Measurements from ENCODE around the gene MIXL1. TPM values are rescaled to one million over a fixed set of nuclear protein-coding genes. Genes with fewer than 3 reads are reported as not detected.
"Not testable (repeated sequence)": the region's sequence is repeated elsewhere in the genome, so short reads cannot be mapped to it uniquely, and the experiment has no call there.

MIXL1 gene
- total RNA-seq: 0.13 TPM in 2 replicates

DNA sequence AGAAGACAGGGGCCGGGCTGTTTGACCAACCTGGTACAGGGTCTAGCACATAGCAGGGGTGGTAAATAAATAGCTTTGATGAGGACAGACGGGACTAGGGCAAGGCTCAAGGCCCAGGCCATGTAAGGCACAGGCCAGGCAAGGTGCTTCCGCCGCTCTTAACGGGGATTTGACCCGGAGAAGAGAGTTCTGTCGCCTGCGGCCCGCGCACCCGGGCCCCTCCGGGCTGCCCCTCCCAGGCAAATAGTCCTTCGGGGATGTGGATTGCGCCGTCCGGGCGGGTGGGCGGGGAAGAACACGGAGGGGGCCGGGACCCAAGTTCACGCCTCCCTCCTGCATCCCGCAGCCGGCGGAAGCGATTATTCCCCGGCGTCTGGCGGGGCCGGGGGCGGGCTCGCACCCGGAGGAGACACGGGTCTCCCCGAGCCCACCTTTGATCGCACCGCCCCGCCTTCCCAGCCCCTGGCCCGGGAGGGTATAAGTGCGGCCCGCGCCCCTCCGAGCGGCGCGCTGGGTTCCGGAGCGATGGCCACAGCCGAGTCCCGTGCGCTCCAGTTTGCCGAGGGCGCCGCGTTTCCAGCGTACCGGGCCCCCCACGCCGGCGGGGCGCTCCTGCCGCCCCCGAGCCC, at the start of gene MIXL1:
Gene MIXL1 (plus strand): TSS at position 508 of the 629 bp plus-strand sequence. CDS start 18 bp downstream, at position 526.
- DNase-seq (ENCODE audit: low read depth in 2 of 2): peak in 1 of 2 donors; percentile 16

DNA sequence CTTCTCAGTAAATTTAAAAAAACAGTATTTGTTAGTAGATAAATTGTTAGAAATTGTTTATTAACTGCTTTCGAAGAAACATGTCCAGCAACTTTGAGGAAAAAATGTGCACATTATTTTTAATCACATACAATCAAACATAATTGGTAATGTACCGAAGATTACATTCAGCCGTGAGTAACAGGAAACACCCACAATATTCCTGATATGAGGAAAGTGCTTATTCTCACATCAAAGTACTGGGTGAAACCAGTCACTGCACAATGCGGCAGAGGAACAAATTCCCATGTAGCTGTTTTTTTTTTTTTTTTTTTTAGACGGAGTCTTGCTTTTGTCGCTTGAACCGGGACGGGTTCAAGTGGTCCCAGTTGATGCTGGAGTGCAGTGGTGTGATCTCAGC, 46.6 kb upstream of the MIXL1 start:
- no peak for DNase-seq (ENCODE audit: low read depth in 2 of 2)

DNA sequence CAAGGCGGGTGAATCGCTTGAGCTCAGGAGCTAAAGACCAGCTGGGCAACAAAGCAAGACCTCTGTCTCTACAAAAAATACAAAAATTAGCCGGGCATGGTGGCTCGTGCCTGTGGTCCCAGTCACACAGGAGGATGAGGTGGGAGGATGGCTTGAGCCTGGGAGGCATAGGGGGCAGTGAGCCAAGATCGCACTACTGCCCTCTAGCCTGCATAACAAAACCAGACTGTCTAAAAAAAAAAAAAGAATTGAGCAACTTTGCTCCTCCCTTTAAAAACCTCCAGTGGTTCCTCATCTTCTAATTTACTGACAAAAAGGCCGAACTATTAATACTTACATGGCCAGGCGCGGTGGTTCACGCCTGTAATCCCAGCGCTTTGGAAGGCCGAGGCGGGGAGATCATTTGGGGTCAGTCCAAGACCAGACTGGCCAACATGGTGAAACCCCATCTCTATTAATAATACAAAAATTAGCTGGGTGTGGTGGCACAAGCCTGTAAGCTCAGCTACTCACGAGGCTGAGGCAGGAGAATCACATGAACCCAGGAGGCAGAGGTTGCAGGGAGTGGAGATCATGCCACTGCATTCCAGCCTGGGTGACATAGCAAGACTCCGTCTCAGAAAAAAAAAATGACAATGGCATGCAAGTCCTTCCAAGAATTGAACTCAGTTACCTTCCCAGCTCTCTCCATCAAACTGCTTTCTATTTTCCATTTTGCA, 41.3 kb upstream of the MIXL1 start:
- DNase-seq (ENCODE audit: low read depth in 2 of 2): peak; percentile 21 to 47

DNA sequence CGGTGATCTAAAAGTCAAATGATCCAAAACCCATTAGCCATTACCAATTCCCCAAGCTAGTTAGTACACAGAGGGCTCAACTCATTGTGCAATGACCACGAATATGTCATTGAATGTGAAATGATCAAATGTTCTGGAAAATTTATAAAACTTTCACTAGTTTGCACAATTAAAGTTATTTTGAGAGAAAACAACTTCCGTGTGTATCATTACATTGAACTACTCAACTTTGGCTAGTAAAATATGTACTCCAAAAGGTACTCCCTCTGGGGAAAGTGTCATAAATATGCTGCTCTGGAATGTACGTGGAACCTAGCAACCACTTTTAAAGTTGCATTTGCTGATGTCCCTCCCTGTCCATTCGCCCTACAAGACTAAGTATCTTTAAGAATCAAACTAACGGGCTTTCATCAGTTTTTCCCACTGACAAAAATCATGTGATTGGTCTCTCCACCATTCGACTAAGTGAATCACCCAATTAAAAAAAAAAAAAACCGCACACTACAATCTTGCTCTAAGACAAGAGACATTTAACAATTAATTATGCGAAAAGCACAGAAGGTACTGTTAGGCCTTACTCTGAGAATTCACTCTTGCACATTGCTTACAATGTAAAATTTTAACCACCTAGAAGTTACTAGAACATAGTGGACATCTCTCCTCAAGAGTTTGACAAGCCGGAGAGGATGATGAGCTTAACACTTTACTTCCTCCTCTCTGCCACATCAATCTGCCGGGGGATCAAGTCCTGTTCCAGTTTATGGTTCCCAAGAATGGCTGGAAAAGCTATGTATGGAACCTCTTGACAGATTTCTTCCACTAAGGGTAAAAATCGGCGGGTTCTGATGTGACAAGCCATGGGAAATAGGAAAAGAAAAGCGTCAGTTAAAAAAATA, 38.1 kb upstream of the MIXL1 start:
- DNase-seq (ENCODE audit: low read depth in 2 of 2): peak in 1 of 2 donors; percentile 29

DNA sequence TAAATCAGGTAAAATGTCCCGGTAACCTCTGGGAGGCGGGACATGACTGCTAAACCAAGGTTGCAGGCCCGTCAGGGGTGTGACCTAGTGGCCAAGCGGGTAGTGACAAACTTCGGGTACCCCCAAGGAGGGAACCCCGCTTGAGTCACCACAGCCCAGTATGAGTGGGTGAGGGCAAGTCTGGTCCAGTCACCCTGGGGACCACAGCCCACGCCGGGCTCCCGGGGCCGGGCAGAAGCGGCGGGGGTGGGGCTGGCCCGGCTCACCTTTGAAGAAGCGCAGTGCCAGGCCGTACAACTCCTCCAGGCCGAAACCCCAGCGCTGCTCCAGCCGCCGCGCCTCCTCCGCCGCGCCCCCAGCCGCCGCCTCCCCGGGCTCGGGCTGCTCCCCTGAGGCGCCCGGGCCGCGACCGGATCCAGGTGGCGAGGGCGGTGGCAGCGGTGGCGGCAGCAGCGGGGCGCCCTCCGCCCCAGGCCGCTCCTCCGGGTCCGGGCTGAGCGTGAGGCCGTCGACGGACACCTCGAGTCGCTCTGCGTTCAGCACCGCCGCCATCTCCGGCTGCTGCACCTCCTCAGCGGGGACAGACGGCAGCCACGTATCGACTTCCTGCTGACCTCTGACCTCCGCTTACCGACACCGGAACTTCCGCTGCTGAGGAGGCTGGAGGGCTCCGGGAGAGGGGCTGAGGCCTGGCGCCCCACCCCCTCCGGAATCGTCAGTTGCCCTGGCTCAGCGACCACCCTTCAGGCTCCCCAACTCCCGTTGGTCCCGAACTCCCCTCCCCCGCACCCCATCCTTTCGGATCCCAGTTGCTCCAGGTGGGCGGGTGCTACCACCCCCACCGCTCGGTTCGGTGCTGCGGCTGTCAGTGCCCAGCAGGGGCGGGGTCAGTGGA, 37.1 kb upstream of the MIXL1 start, which contains the start of gene ACBD3:
Gene ACBD3 (minus strand): TSS at position 618 of the 895 bp plus-strand sequence. CDS start 66 bp downstream, at position 552.
- peak; percentile 71 to 90 for DNase-seq (ENCODE audit: low read depth in 2 of 2)

DNA sequence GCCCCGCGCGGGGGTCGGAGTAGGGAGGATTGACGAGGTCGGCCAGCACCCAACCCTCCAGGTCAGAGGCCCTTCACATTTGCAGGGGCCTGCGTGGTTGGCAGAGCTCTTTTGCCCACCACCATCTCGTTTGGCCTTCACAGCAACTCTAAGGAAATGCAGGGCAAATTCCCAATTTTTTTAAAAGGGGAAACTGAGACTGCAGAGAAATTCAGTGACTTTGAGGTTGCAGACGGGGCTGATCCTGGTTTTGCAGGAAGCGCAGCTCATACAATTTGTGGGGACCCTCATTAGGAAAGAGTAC, 36.5 kb upstream of the MIXL1 start:
- DNase-seq (ENCODE audit: low read depth in 2 of 2): no peak

DNA sequence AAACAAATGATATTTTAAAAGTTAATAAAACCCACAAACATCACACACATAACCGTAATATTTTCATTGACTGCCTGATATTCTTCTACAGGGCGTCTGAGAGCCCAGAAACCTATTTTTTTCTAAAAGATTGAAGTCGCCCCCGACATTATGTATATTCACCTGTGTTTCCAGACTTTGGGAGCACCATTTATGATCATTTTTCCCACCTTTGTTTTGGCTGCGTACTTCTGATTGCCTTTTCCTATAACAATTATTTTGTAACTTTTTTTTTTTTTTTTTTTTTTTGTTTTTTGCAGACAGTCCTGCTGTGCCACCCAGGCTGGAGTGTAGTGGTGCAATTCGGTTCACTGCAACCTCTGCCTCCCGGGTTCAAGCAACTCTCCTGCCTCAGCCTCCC, 36.1 kb upstream of the MIXL1 start:
- DNase-seq (ENCODE audit: low read depth in 2 of 2): no peak

DNA sequence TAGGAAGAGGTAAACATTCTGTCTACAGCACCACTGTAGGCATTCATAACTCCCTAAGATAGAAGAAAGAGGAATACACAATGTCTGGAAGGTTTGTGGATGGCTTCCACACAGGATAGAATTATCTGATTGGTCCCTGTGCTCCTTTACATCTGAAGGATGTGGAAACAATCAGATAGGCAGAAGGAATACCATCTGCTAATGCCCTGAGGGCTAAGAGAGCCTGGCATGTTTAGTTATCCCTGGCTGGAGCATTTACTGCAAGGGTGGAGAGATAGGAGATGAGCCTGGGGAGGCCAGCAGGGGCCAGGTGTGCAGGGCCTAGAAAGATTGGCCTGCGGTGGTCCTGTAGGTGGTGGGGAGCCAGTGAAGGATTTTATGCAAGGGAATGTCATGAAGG, 28.3 kb upstream of the MIXL1 start:
- no peak for DNase-seq (ENCODE audit: low read depth in 2 of 2)

DNA sequence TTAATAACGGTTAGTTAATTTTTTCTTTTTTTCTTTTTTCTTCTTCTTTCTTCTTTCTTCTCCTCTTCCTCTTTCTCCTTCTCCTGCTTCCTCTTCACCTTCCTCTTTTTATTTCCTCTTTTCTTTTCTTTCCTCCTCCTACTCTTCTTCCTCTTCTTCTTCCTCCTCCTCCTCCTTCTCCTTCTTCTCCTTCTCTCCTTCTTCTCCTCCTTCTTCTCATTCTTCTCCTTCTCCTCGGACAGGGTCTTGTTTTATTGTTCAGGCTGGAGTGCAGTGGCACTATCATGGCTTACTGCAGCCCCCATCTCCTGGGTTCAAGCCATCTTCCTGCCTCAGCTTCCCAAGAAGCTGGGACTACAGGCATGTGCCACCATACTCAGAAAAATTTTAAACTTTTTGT, 23.5 kb upstream of the MIXL1 start:
- no peak for DNase-seq (ENCODE audit: low read depth in 2 of 2)

DNA sequence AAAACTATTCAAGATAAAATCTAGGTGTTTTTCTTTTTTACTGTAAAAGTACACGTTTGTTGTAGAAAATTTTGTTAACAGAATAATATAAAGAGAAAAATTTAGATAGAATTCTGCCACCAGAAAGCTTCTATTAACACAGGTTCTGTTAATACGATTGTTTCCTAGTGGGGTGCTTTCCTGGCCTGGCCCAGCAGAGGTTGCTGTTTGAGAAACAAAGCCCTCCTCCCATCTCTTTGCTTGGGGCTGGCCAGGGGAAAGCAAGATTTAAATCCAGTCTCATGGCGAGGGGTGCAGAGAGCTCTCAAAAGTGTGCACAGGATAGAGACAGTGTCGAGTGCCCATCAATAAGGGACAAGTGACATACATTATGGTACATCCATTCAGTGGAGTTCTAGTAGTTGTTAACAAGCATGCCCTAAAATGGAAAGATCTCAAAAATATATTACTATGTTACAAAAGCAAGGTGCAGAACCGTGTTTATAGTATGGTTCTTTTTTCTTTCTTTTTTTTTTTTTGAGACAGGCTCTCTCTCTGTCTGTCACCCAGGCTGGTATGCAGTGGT, 22.4 kb upstream of the MIXL1 start:
- DNase-seq (ENCODE audit: low read depth in 2 of 2): peak in 1 of 2 donors; percentile 16

DNA sequence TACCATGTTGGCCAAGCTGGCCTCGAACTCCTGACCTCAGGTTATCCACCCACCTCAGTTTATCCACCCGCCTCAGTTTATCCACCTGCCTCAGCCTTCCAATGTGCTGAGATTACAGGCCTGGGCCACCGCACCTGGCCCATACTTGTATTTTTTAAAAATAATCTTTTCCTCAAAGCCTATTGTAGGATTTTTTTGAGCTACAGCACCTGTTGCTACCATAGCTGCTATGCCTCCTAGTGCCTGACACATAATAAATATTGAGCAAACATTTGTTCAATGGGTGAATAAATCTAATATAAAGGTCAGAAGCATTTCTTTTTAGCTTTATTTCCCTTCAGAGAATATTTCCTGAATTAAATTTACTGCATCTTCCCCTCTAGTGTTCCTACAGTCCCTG, 21.2 kb upstream of the MIXL1 start:
- no peak for DNase-seq (ENCODE audit: low read depth in 2 of 2)

DNA sequence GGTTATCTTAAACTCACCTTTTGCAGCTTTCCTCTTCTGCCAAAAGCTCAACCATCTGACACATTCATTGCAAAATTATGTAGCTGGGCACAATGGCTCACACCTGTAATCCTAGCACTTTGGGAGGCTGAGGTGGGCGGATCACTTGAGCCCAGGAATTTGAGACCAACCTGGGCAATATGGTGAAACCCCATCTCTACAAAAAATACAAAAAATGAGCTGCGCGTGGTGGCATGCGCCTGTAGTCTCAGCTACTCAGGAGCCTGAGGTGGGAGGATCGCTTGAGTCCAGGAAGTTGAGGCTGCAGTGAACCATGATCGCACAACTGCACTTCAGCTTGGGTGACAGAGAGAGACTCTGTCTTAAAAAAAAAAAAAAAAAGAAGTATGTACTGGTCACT, 20.8 kb upstream of the MIXL1 start:
- not testable (repeated sequence) for DNase-seq (ENCODE audit: low read depth in 2 of 2)

DNA sequence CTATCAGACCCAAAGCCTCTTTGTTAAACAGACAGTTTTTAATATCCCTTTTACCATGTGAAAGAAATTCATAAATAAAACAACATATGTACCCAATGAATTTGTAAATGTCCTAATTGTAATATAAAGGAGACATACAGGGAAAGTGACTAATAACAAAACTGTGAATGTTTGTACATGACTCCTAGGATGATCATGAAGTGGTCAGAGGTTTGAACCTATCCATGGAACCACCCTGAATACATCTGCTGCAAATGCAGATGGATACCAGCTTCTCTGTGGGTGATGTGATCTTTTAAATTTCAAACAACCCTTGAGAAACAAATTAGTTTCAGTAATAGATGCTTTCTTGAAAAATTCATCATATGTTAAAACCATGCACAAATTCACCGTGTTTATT, 20.2 kb upstream of the MIXL1 start:
- no peak for DNase-seq (ENCODE audit: low read depth in 2 of 2)

DNA sequence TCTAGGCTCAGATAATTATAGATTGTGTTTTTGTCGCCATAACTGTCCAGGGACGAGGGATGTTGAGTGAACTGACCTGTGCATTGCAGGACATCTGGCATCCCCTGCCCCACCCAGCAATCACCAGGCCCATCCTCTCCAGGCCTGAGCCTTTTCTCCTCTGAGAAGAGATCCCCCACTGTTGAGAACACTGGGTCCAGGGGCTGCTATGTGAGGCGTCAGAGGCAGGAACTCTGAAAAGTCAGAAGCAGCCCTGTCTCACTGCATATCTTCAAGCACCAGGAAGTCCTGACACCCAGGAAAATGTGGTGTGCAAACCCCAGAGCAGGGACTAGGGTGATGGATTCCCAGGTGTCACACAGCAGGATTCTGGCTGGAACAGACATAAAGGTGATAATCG, 19.8 kb upstream of the MIXL1 start:
- no peak for DNase-seq (ENCODE audit: low read depth in 2 of 2)

DNA sequence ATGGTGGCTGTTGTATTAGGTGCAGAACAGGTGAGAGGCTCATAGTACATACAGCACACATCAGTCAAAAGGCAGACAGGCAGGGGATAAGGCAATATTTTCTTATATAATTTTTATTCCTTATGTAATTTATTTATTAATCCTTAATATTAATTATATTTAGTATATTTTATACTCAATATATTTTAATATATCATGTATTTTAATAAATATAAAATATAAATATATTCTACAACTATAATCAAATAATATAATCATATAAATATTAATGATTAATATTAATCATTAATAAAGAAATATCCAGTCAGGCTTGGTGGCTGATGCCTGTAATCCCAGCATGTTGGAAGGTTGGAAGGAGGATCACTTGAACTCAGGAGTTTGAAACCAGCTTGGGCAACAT, 19.3 kb upstream of the MIXL1 start:
- no peak for DNase-seq (ENCODE audit: low read depth in 2 of 2)

DNA sequence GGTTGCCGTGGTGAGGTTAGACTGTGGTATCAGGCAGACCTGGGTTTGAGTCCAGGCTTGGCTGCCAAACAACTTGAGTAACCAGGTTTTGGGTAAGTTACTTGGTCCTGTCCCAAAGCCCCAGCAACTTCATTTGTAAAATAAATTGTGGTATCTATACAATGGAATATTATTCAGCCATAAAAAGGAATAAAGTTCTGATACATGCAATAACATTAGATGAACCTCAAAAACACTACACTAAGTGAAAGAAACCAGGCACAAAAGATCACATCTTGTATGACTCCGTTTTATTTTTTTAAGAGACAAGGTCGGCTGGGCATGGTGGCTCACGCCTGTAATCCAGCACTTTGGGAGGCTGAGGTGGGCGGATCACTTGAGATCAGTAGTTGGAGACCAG, 16.4 kb upstream of the MIXL1 start:
- no peak for DNase-seq (ENCODE audit: low read depth in 2 of 2)

DNA sequence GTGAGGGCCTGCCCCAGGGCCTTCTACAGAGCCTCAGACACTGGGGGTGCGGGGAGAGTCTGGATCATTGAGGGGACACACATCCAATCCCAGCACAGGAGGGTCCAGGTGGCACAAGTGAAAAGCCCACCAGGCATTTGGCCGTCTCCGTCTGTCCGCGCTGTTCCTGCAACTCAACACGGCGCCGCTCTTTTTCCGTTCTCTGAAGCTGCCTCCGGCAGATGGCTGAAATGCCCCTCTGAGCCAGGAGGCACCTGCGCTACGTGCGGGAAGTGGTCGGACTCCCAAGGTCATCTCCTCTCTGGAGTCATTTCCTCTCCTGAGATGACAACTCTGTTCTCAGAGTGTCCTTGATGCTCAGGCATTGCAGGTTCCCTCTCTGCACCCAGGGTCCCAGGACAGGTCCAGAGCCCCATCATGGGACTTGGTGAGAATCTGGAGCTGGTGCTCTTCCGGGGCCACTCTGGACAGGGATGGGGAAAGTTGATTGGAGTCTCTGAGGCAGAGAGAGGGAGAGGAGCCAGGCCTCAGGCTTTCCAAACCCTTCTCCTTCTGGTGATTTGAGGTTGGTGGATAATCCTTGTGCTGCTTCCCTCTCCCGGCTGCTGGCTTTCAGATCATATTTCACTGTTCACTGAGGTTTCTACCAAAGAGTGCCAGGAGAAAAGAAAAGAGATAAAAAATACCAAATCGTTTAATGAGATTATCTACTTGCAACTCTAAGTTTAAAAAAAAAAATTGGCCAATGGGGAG, 14.0 kb upstream of the MIXL1 start:
- DNase-seq (ENCODE audit: low read depth in 2 of 2): peak; percentile 15 to 55

DNA sequence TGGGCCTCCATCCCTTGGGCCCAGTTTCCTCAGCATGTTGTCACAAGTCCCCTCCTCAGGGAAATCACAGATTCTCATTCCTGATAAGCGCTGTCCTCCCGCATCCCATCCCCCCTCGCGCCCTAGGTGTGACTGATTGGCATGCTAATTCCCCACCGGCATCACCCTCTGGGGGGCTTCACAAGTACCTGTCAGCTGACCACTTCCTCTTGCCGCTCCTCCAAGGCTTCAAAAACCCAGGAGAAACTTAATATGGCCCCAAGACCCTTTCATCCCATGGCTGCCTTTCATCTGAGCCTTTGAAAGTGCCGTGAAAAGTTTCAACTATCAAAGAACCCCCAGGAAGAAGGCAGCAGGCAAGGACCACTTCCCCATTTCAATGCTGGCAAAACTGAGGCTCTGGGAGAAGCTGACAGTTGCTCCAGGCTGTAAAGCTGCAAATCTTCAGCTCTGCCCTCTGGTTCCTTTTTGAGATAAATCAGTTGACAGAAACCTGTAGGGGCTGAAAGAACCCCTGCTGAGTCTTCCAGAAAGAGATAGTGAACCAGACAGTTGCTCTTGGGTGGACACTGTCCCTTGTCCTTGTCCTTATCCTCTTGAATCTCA, 12.8 kb upstream of the MIXL1 start:
- no peak for DNase-seq (ENCODE audit: low read depth in 2 of 2)

DNA sequence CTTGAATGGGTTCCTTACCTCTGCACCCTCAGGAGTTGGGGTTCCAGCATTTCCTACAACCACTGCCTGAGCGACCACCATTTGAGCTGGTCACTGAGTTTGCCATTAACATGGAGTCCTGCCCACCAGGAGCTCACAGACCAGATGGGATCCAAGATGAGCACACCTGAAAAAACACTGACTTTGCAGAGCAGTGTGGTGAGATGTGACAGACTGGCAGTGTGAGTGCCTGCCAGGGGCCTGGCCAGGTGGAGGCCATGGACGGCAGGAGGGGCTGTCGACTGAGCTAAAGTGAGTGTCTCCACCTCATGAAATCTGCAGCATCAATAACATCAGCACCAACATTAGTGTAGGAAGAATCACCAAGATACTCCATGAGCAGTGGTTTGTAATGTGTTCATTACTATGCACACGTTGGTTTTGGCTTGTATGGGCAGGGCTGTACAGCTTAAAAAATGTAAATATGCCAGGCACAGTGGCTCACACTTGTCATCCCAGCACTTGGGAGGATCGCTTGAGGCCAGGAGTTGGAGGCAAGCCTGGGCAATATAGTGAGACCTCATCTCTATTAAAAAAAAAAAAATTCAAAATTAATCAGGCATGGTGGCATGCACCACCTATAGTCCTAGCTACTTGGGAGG, 12.2 kb upstream of the MIXL1 start:
- no peak for DNase-seq (ENCODE audit: low read depth in 2 of 2)
